Motor neuron (in vitro differentiated cells): ENCODE results near the gene VILL. TPM values are rescaled to one million over a fixed set of nuclear protein-coding genes. Genes with fewer than 3 reads are reported as not detected.
A peak's percentile ranks its signal among the peaks of the same experiment; 100 is the strongest.
"Not testable (repeated sequence)": the region's sequence is repeated elsewhere in the genome, so short reads cannot be mapped to it uniquely, and the experiment has no call there.

Experiments
- ATAC-seq, 8 experiments: fragments of 200-7000 bp; cut with Tn5 transposase; replicated peaks in 6 of 8; 2 replicates each; pipeline ENCODE4 v1.8.0; 2021; ENCODE audit warnings: mild to moderate bottlenecking in 8 of 8, moderate library complexity in 8 of 8
- H3K27ac ChIP-seq, 2 donors: fragments of 250-450 bp; sonication (Bioruptor Pico); 2 replicates each; pipeline ENCODE4 v1.9.0; 2021; ENCODE audit warnings: antibody characterized with exemption in 2 of 2, mild to moderate bottlenecking in 2 of 2, moderate library complexity in 1 of 2
- H3K4me1 ChIP-seq, 2 donors: fragments of 250-450 bp; sonication (Bioruptor Pico); replicated peaks in 1 of 2; 2 replicates each; pipeline ENCODE4 v1.6.1; 2021; ENCODE audit warnings: antibody characterized with exemption in 2 of 2, mild to moderate bottlenecking in 2 of 2, moderate library complexity in 1 of 2
- H3K4me3 ChIP-seq, 5 donors: fragments of 250-450 bp; sonication (Bioruptor Pico); 2 replicates each; pipeline ENCODE4 v1.9.0; 2021; ENCODE audit warnings: antibody characterized with exemption in 5 of 5, mild to moderate bottlenecking in 5 of 5, moderate library complexity in 4 of 5
- WGBS, 10 experiments: fragments of 450-650 bp; shearing (Covaris generic); methylation state at CpG; one replicate each; pipeline ENCODE4 v1.0.0; 2022; 5-methylcytosine and 5-hydroxymethylcytosine counted together
- in situ Hi-C, 9 experiments: fragments of 400-800 bp; cut with MboI; loops; one replicate each; pipeline ENCODE4 v1.15.0; 2021; ENCODE audit warnings: low sequenced_read_pairs in 9 of 9, low pct_unique_long_range_greater_than_20kb in 2 of 9; ENCODE audit not compliant: unreplicated experiment in 9 of 9
- total RNA-seq, 8 experiments: library from RNA; unstranded; fragments of 300-600 nt; gene quantifications; 2 replicates each; pipeline versions ENCODE4 v1.2.3 to v1.2.4, GENCODE V29; 2022

Gene VILL
- total RNA-seq, 8 experiments from 2014 or later: 0.38 to 10.8 (median 1.6) TPM

GRCh38 chr3:38033586-38033985 is 43.0 kb downstream of the VILL start:
- 60 to 100% (median 80%) methylated on average over 1 to 5 of the region's 7 CpGs; no CpG with 5 or more reads in 4 of the 10 experiments for WGBS, 10 experiments
- H3K27ac ChIP-seq, H3K4me1 ChIP-seq, in situ Hi-C loops, ATAC-seq, H3K4me3 ChIP-seq: not testable (repeated sequence)

- peaks cover 6 to 12% of the 10 kb centered on the region in 2 donors for H3K4me1 ChIP-seq
- H3K4me3 ChIP-seq, in situ Hi-C loops, H3K27ac ChIP-seq, ATAC-seq: not testable (repeated sequence)
- 43 to 100% (median 84%) methylated on average over 1 to 6 of the region's 9 CpGs; no CpG with 5 or more reads in 1 of the 10 experiments for WGBS, 10 experiments
These were observed 43.7 kb downstream of the VILL start for GRCh38 chr3:38034335-38034734.

- no peak for ATAC-seq
- WGBS, 10 experiments: 52 to 100% (median 83%) methylated on average over 2 to 5 of the region's 5 CpGs; no CpG with 5 or more reads in 2 of the 10 experiments
- Histone ChIP-seq H3K4me1 (peaks cover 3 to 8% of the 10 kb centered on the region in 2 donors), H3K27ac (no peak overlapping the region), H3K4me3 (no peak overlapping the region)
- in situ Hi-C loops: no loop called here
These were observed 45.7 kb downstream of the VILL start for GRCh38 chr3:38036286-38036685.

GRCh38 chr3:38036906-38037305 is 46.3 kb downstream of the VILL start:
- Histone ChIP-seq H3K4me1 (peaks cover 3 to 8% of the 10 kb centered on the region in 2 donors), H3K4me3 (no peak overlapping the region), H3K27ac (no peak overlapping the region)
- in situ Hi-C loops: no loop called here
- 21 to 100% (median 73%) methylated on average over 1 to 2 of the region's 3 CpGs; no CpG with 5 or more reads in 4 of the 10 experiments for WGBS, 10 experiments
- no peak for ATAC-seq

- 46 to 95% (median 75%) methylated on average over 1 to 5 of the region's 5 CpGs; no CpG with 5 or more reads in 3 of the 10 experiments for WGBS, 10 experiments
- Histone ChIP-seq H3K27ac (no peak overlapping the region), H3K4me3 (peak overlapping the region in 2 of 5 donors; percentile 35 to 43), H3K4me1 (peaks cover 3 to 8% of the 10 kb centered on the region in 2 donors)
- ATAC-seq: no peak
- in situ Hi-C loops: no loop called here
These were observed 47.9 kb downstream of the VILL start for GRCh38 chr3:38038447-38038911.

- H3K27ac ChIP-seq: no peak within 1 kb of the TSS
- peak in 6 of 8 experiments; percentile 79 to 89 (median 86) for ATAC-seq
- in situ Hi-C loops: no loop called here
- WGBS, 10 experiments: 0 to 30% (median 11%) methylated on average over 2 to 44 of the region's 67 CpGs; no CpG with 5 or more reads in 3 of the 10 experiments
- H3K4me3 ChIP-seq: peak within 1 kb of the TSS; percentile 31 to 43 (median 35)
- peaks cover 3 to 8% of the 10 kb centered on the region in 2 donors for H3K4me1 ChIP-seq
These were observed 48.7 kb downstream of the VILL start, which contains the start of gene DLEC1 for GRCh38 chr3:38039101-38039898. DLEC1 (plus strand) TSS chr3:38039208; CDS start chr3:38039226, 18 bp downstream.

GRCh38 chr3:38039899-38040261 is 49.3 kb downstream of the VILL start:
- peak in 7 of 8 experiments; percentile 44 to 68 (median 65) for ATAC-seq
- H3K4me3 ChIP-seq: peak overlapping the region; percentile 31 to 43 (median 35)
- no peak overlapping the region for H3K27ac ChIP-seq
- in situ Hi-C loops: no loop called here
- H3K4me1 ChIP-seq: peaks cover 3 to 8% of the 10 kb centered on the region in 2 donors
- WGBS, 10 experiments: 0 to 50% (median 23%) methylated on average over 1 to 10 of the region's 11 CpGs; no CpG with 5 or more reads in 3 of the 10 experiments

- H3K4me1 ChIP-seq: peaks cover 3 to 8% of the 10 kb centered on the region in 2 donors
- no peak overlapping the region for H3K27ac ChIP-seq
- in situ Hi-C loops: no loop called here
- 52 to 100% (median 84%) methylated on average over 1 to 5 of the region's 5 CpGs; no CpG with 5 or more reads in 4 of the 10 experiments for WGBS, 10 experiments
- no peak overlapping the region for H3K4me3 ChIP-seq
- ATAC-seq: no peak
These were observed 49.8 kb downstream of the VILL start for GRCh38 chr3:38040401-38040800.

GRCh38 chr3:38043486-38043885 is 52.9 kb downstream of the VILL start:
- no peak for ATAC-seq
- WGBS, 10 experiments: 0 to 100% (median 76%) methylated on average over 1 to 4 of the region's 4 CpGs; no CpG with 5 or more reads in 1 of the 10 experiments

GRCh38 chr3:38046027-38046426 is 55.4 kb downstream of the VILL start:
- Histone ChIP-seq H3K4me1 (no peaks in the 10 kb centered on the region), H3K27ac (no peak overlapping the region), H3K4me3 (no peak overlapping the region)
- in situ Hi-C loops: no loop called here
- no peak for ATAC-seq
- WGBS, 10 experiments: 67 to 85% (median 71%) methylated on average over 2 to 4 of the region's 4 CpGs; no CpG with 5 or more reads in 6 of the 10 experiments

More at GRCh38 chr3:38043486-38043885, 52.9 kb downstream of the VILL start:
- in situ Hi-C loops: no loop called here
- Histone ChIP-seq H3K4me3 (no peak overlapping the region), H3K4me1 (peaks cover 3 to 8% of the 10 kb centered on the region in 2 donors), H3K27ac (no peak overlapping the region)

- Histone ChIP-seq H3K27ac (no peak overlapping the region), H3K4me3 (no peak overlapping the region), H3K4me1 (no peaks in the 10 kb centered on the region)
- 52 to 100% (median 92%) methylated on average over 1 to 2 of the region's 2 CpGs; no CpG with 5 or more reads in 2 of the 10 experiments for WGBS, 10 experiments
- in situ Hi-C loops: no loop called here
- no peak for ATAC-seq
These were observed 56.2 kb downstream of the VILL start for GRCh38 chr3:38046821-38047220.

GRCh38 chr3:38047896-38048295 is 57.3 kb downstream of the VILL start:
- Histone ChIP-seq H3K27ac (no peak overlapping the region), H3K4me3 (no peak overlapping the region), H3K4me1 (no peaks in the 10 kb centered on the region)
- ATAC-seq: no peak
- in situ Hi-C loops: no loop called here
- 0 to 93% (median 72%) methylated on average over 1 to 2 of the region's 2 CpGs for WGBS, 10 experiments

GRCh38 chr3:38049358-38050126 is 59.0 kb downstream of the VILL start:
- 53 to 90% (median 67%) methylated on average over 1 to 3 of the region's 4 CpGs; no CpG with 5 or more reads in 3 of the 10 experiments for WGBS, 10 experiments
- no peak overlapping the region for H3K4me3 ChIP-seq
- in situ Hi-C loops: no loop called here
- ATAC-seq: peak in 7 of 8 experiments; percentile 37 to 92 (median 47)
- no peak overlapping the region for H3K27ac ChIP-seq
- H3K4me1 ChIP-seq: no peaks in the 10 kb centered on the region
